ENCODE results near the gene TMEM41A.
"Not testable (repeated sequence)": the region's sequence is repeated elsewhere in the genome, so short reads cannot be mapped to it uniquely, and the experiment has no call there.

GRCh38 chr3:185451432-185451831 lies 47.4 kb downstream of the TMEM41A start:
- not testable (repeated sequence) for TF ChIP-seq CTCF (IDR thresholded peaks at IDR 0.05; ENCODE audit: borderline replicate concordance, extremely low read depth, low read length, poor library complexity, severe bottlenecking); EZH2 (IDR thresholded peaks at IDR 0.05; ENCODE audit: borderline replicate concordance, low read depth, low read length, severe bottlenecking)
